Dermis blood vessel endothelial cell (primary cell): Measurements from ENCODE around the gene CRTC3. TPM values are rescaled to one million over a fixed set of nuclear protein-coding genes. Genes with fewer than 3 reads are reported as not detected.
"Not testable (repeated sequence)": the region's sequence is repeated elsewhere in the genome, so short reads cannot be mapped to it uniquely, and the experiment has no call there.

Experiments used
- DNase-seq: peaks from one replicate; pipeline ENCODE4 v3.0.0; 2010
- total RNA-seq: library from RNA; depleted of rRNA; stranded (reverse); fragments of >200 nt; gene quantifications from 2 replicates; pipeline ENCODE4 v1.2.3, GENCODE V29; 2014

CRTC3 gene
- total RNA-seq, 1 donor from 2014 or later, result 11.1 TPM

GRCh38 chr15:90654233-90655136, 124.8 kb downstream of the CRTC3 start:
- DNase-seq, result peak; percentile 60

GRCh38 chr15:90657520-90658172, 127.9 kb downstream of the CRTC3 start:
- not testable (repeated sequence) for DNase-seq

- no peak for DNase-seq
Observed at GRCh38 chr15:90659481-90659880, 129.8 kb downstream of the CRTC3 start.

GRCh38 chr15:90660195-90660998, 130.7 kb downstream of the CRTC3 start:
- peak; percentile 42 for DNase-seq

GRCh38 chr15:90660999-90661330, 131.2 kb downstream of the CRTC3 start:
- DNase-seq, result not testable (repeated sequence)

GRCh38 chr15:90664081-90664461, 134.3 kb downstream of the CRTC3 start:
- not testable (repeated sequence) for DNase-seq

GRCh38 chr15:90664650-90665287, 135.0 kb downstream of the CRTC3 start:
- peak; percentile 61 for DNase-seq

- peak; percentile 37 for DNase-seq
Observed at GRCh38 chr15:90665288-90666134, 135.8 kb downstream of the CRTC3 start.

GRCh38 chr15:90666135-90666909, 136.6 kb downstream of the CRTC3 start:
- no peak for DNase-seq

- DNase-seq, result no peak
Observed at GRCh38 chr15:90667073-90667754, 137.5 kb downstream of the CRTC3 start.

- not testable (repeated sequence) for DNase-seq
Observed at GRCh38 chr15:90667755-90668345, 138.1 kb downstream of the CRTC3 start.

- not testable (repeated sequence) for DNase-seq
Observed at GRCh38 chr15:90670631-90671030, 140.9 kb downstream of the CRTC3 start.

GRCh38 chr15:90671216-90671615, 141.5 kb downstream of the CRTC3 start:
- no peak for DNase-seq

GRCh38 chr15:90673357-90673756, 143.6 kb downstream of the CRTC3 start:
- DNase-seq, result not testable (repeated sequence)

GRCh38 chr15:90674476-90674875, 144.8 kb downstream of the CRTC3 start:
- DNase-seq, result no peak

- no peak for DNase-seq
Observed at GRCh38 chr15:90675464-90675863, 145.7 kb downstream of the CRTC3 start.

- DNase-seq, result no peak
Observed at GRCh38 chr15:90677807-90678790, 148.4 kb downstream of the CRTC3 start.

- no peak for DNase-seq
Observed at GRCh38 chr15:90679959-90680358, 150.2 kb downstream of the CRTC3 start.
